K562 (cell line): ENCODE results near the gene KCNAB2.

Source experiments
- FOS ChIP-seq: IDR thresholded peaks from 3 replicates; pipeline ENCODE4 v1.6.1; 2011; ENCODE audit not compliant: insufficient read length; ENCODE audit errors: extremely low read depth
- JUN ChIP-seq, 2 experiments: sonication (generic) in 1 of 2; formaldehyde crosslinking in 1 of 2; IDR thresholded peaks; 2 replicates each; pipeline versions ENCODE4 v1.6.1 to v1.8.0; 2012 to 2022; ENCODE audit warnings: borderline replicate concordance in 2 of 2, mild to moderate bottlenecking in 2 of 2, improper control_type of control experiment in 1 of 2, low read depth in 1 of 2, low read length in 1 of 2, missing genetic modification reagents in 1 of 2
- SIN3A ChIP-seq, 2 experiments: fragments of 150-350 bp in 1 of 2; IDR thresholded peaks; 2 replicates each; pipeline ENCODE4 v1.6.1; 2011 to 2016; ENCODE audit warnings: borderline replicate concordance in 2 of 2, low read depth in 2 of 2, low read length in 2 of 2, mild to moderate bottlenecking in 2 of 2, moderate library complexity in 2 of 2; ENCODE audit not compliant: control insufficient read depth in 1 of 2
- SIX5 ChIP-seq, 2 experiments: IDR thresholded peaks; 2 replicates each; pipeline ENCODE4 v1.6.1; 2011; ENCODE audit warnings: low read length in 2 of 2, borderline replicate concordance in 1 of 2, low read depth in 1 of 2, mild to moderate bottlenecking in 1 of 2, moderate library complexity in 1 of 2; ENCODE audit not compliant: insufficient read depth in 1 of 2
- ZBTB7A ChIP-seq: IDR thresholded peaks from 2 replicates; pipeline ENCODE4 v1.6.1; 2011; ENCODE audit warnings: low read depth, mild to moderate bottlenecking, low read length, moderate library complexity, borderline replicate concordance; ENCODE audit not compliant: control insufficient read depth
- ZFX ChIP-seq: sonication (generic); formaldehyde crosslinking; IDR thresholded peaks from 2 replicates; pipeline ENCODE4 v1.8.0; 2022; ENCODE audit warnings: mild to moderate bottlenecking, missing genetic modification reagents, moderate library complexity
- TF ChIP-seq, protein P1 (sequence below), 3 experiments: IDR thresholded peaks in 2 of 3; conservative IDR thresholded peaks in 1 of 3; 2 replicates each; pipeline ENCODE4 v1.5.1; 2011 to 2012; ENCODE audit warnings: low read length in 3 of 3, mild to moderate bottlenecking in 3 of 3, control low read depth in 2 of 3, improper control_type of control experiment in 1 of 3, inconsistent platforms in 1 of 3, low read depth in 1 of 3, mixed read lengths in 1 of 3, moderate library complexity in 1 of 3; ENCODE audit not compliant: insufficient read depth in 2 of 3
- TF ChIP-seq, protein P2 (sequence below): fragments of 450-650 bp; IDR thresholded peaks from 2 replicates; pipeline ENCODE4 v1.6.1; 2016; ENCODE audit warnings: borderline replicate concordance

GRCh38 chr1:6065093-6065858 lies 19.6 kb downstream of the KCNAB2 start:
- TF ChIP-seq ZBTB7A, result no peak
- no peak for TF ChIP-seq SIN3A (IDR thresholded peaks at IDR 0.05; ENCODE audit: borderline replicate concordance in 2 of 2, control insufficient read depth in 1 of 2, low read depth in 2 of 2, low read length in 2 of 2)
- TF ChIP-seq, protein P1, sequence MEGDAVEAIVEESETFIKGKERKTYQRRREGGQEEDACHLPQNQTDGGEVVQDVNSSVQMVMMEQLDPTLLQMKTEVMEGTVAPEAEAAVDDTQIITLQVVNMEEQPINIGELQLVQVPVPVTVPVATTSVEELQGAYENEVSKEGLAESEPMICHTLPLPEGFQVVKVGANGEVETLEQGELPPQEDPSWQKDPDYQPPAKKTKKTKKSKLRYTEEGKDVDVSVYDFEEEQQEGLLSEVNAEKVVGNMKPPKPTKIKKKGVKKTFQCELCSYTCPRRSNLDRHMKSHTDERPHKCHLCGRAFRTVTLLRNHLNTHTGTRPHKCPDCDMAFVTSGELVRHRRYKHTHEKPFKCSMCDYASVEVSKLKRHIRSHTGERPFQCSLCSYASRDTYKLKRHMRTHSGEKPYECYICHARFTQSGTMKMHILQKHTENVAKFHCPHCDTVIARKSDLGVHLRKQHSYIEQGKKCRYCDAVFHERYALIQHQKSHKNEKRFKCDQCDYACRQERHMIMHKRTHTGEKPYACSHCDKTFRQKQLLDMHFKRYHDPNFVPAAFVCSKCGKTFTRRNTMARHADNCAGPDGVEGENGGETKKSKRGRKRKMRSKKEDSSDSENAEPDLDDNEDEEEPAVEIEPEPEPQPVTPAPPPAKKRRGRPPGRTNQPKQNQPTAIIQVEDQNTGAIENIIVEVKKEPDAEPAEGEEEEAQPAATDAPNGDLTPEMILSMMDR (IDR thresholded peaks at IDR 0.05 in 2 of 3, conservative IDR thresholded peaks at IDR 0.05 in 1 of 3; ENCODE audit: insufficient read depth in 2 of 3, low read depth in 1 of 3, low read length in 3 of 3), result no peak
- TF ChIP-seq FOS, result no peak
- TF ChIP-seq, protein P2, sequence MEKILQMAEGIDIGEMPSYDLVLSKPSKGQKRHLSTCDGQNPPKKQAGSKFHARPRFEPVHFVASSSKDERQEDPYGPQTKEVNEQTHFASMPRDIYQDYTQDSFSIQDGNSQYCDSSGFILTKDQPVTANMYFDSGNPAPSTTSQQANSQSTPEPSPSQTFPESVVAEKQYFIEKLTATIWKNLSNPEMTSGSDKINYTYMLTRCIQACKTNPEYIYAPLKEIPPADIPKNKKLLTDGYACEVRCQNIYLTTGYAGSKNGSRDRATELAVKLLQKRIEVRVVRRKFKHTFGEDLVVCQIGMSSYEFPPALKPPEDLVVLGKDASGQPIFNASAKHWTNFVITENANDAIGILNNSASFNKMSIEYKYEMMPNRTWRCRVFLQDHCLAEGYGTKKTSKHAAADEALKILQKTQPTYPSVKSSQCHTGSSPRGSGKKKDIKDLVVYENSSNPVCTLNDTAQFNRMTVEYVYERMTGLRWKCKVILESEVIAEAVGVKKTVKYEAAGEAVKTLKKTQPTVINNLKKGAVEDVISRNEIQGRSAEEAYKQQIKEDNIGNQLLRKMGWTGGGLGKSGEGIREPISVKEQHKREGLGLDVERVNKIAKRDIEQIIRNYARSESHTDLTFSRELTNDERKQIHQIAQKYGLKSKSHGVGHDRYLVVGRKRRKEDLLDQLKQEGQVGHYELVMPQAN, result no peak
- TF ChIP-seq JUN (IDR thresholded peaks at IDR 0.05; ENCODE audit: borderline replicate concordance, low read depth, low read length), result no peak
- TF ChIP-seq JUN (CRISPR knock-in tag; IDR thresholded peaks at IDR 0.05; ENCODE audit: borderline replicate concordance), result no peak
- TF ChIP-seq ZFX (CRISPR knock-in tag), result no peak
- no peak for TF ChIP-seq SIX5 (IDR thresholded peaks at IDR 0.05; ENCODE audit: borderline replicate concordance in 1 of 2, insufficient read depth in 1 of 2, low read depth in 1 of 2, low read length in 2 of 2)
